ENCODE data around the gene KNDC1.

The KNDC1 gene

DNA sequence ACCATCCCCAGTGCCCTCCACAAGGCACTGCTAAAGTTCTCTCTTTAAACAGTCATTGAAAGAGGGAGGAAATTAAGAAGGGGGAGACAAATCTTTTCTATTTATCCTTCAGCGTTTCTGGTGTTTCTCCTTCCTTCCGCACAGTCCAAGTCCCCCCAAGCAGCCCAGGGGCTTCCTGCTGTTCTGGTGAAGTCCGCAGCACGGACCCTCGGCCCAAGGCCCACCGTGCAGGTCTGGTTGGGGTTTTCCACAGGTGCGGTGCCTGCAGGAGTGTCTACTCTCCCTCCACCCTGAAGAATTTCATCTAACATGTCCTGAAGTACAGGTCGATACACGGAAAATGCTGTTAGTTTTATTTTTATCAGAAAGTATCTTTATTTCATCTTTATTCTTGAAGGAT, 34.1 kb upstream of the KNDC1 start:
- H3K4me3 ChIP-seq (ENCODE audit: low read depth, low read length) = no peak overlapping the region
- TF ChIP-seq, protein P1, sequence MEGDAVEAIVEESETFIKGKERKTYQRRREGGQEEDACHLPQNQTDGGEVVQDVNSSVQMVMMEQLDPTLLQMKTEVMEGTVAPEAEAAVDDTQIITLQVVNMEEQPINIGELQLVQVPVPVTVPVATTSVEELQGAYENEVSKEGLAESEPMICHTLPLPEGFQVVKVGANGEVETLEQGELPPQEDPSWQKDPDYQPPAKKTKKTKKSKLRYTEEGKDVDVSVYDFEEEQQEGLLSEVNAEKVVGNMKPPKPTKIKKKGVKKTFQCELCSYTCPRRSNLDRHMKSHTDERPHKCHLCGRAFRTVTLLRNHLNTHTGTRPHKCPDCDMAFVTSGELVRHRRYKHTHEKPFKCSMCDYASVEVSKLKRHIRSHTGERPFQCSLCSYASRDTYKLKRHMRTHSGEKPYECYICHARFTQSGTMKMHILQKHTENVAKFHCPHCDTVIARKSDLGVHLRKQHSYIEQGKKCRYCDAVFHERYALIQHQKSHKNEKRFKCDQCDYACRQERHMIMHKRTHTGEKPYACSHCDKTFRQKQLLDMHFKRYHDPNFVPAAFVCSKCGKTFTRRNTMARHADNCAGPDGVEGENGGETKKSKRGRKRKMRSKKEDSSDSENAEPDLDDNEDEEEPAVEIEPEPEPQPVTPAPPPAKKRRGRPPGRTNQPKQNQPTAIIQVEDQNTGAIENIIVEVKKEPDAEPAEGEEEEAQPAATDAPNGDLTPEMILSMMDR (IDR thresholded peaks at IDR 0.05; ENCODE audit: low read depth, low read length, missing control alignments) = no peak
- DNase-seq (ENCODE audit: low read depth) = no peak
- in situ Hi-C loops (cut with HindIII; ENCODE audit: low sequenced_read_pairs) = no loop called here

DNA sequence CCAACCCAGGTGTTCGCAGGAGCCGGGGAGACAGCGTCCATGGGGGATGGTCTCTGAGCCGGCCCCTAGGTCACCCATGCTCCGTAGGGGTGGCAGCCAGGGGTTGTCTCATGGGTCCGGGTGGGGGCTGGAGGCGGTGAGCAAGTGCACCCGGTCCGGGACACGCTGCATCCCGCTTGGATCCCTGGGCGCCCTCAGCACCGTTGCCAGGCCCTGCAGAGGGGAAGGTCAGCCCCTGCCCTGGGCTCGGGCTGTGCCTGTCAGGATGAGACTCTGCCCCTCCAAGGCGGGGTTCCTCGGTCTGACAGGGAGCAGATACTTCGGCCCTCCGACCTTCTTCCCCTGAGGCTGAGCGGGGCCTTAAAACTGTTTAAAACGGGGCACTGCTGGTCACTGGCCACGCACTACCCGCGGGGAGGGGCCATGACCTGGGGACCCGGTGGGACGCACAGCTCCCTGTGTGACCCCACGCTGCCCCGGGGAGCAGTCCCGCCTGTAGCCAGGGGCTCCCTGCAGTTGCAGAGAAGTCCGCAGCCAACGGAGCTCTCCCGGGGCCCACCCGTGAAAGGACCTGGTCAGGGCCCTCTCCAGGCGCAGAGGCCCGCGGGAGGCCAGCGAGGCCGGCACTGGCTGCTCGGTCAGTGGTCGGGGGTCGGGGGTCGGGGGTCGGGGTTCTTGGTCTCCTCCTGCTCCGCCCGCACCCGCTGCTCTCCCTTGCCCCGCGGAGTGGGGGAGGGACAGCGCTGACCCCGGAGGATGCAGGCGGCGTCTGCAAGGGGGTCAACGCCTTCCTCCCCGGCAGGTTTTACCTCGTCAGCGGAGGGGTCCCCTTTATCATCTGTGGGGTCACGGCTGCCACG, 33.4 kb upstream of the KNDC1 start:
- TF ChIP-seq, protein P1 (IDR thresholded peaks at IDR 0.05; ENCODE audit: low read depth, low read length, missing control alignments) = no peak
- H3K4me3 ChIP-seq (ENCODE audit: low read depth, low read length) = no peak overlapping the region
- no peak for DNase-seq (ENCODE audit: low read depth)
- in situ Hi-C loops (cut with HindIII; ENCODE audit: low sequenced_read_pairs) = no loop called here

- DNase-seq (ENCODE audit: low read depth) = no peak
- in situ Hi-C loops (cut with HindIII; ENCODE audit: low sequenced_read_pairs) = no loop called here
- TF ChIP-seq, protein P1 (IDR thresholded peaks at IDR 0.05; ENCODE audit: low read depth, low read length, missing control alignments) = no peak
- no peak overlapping the region for H3K4me3 ChIP-seq (ENCODE audit: low read depth, low read length)
Measured at GRCh38 chr10:133127291-133128125, 32.5 kb upstream of the KNDC1 start.

DNA sequence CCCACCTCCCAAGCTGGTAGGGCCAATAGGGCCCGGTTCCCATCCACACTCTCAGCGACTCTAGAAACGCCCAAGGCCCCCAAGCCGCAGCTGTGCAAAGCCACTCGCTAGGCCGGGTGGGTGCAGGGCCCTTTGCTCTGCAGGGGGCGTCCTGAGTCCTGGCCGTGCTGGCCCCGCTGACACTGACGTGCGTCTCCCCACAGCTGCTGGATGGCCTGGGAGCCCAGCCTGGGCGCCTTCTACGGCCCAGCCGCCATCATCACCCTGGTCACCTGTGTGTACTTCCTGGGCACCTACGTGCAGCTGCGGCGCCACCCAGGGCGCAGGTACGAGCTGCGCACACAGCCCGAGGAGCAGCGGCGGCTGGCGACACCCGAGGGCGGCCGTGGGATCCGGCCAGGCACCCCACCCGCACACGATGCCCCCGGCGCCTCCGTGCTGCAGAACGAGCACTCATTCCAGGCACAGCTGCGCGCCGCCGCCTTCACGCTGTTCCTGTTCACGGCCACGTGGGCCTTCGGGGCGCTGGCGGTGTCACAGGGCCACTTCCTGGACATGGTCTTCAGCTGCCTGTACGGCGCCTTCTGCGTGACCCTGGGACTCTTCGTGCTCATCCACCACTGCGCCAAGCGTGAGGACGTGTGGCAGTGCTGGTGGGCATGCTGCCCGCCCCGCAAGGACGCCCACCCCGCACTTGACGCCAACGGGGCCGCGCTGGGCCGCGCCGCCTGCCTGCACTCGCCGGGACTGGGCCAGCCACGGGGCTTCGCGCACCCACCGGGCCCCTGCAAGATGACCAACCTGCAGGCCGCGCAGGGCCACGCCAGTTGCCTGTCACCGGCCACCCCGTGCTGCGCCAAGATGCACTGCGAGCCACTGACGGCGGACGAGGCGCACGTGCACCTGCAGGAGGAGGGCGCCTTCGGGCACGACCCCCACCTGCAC, 31.6 kb upstream of the KNDC1 start:
- DNase-seq (ENCODE audit: low read depth) = no peak
- in situ Hi-C loops (cut with HindIII; ENCODE audit: low sequenced_read_pairs) = no loop called here
- TF ChIP-seq, protein P1 (IDR thresholded peaks at IDR 0.05; ENCODE audit: low read depth, low read length, missing control alignments) = no peak
- no peak overlapping the region for H3K4me3 ChIP-seq (ENCODE audit: low read depth, low read length)

DNA sequence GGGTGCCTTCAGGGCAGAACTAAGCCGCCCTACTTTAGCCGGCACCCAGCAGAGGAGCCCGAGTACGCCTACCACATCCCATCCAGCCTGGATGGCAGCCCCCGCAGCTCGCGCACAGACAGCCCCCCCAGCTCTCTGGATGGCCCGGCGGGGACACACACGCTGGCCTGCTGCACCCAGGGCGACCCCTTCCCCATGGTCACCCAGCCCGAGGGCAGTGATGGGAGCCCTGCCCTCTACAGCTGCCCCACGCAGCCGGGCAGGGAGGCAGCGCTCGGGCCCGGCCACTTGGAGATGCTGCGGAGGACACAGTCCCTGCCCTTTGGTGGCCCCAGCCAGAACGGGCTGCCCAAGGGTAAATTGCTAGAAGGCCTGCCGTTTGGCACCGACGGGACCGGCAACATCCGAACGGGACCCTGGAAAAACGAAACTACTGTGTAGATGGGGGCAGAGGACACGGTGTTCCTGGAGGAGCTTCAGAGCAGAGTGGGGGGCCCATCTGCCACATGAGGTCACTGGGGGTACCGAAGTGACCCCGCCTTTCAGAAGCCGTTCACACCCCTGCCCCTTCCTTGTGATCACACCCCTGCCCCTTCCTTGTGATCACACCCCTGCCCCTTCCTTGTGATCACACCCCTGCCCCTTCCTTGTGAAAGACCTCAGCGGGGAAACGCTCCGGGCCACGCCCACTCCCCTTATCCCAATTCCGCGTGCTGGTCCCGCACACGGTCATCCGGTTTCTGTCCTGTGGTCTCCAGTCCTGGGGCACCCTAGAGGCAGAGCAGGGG, 30.8 kb upstream of the KNDC1 start:
- in situ Hi-C loops (cut with HindIII; ENCODE audit: low sequenced_read_pairs) = no loop called here
- TF ChIP-seq, protein P1 (IDR thresholded peaks at IDR 0.05; ENCODE audit: low read depth, low read length, missing control alignments) = no peak
- DNase-seq (ENCODE audit: low read depth) = no peak
- no peak overlapping the region for H3K4me3 ChIP-seq (ENCODE audit: low read depth, low read length)

Data from astrocyte of the cerebellum (primary cell).